Naive B cell (primary cell): Measurements from ENCODE around the gene LDLRAD3. TPM values are rescaled to one million over a fixed set of nuclear protein-coding genes. Genes with fewer than 3 reads are reported as not detected.
"Not testable (repeated sequence)": the region's sequence is repeated elsewhere in the genome, so short reads cannot be mapped to it uniquely, and the experiment has no call there.

ENCODE experiments used
- ATAC-seq, 2 donors: fragments of 150-1000 bp; cut with Tn5 transposase; 2 replicates each; pipeline ENCODE4 v1.10.0; 2021; ENCODE audit warnings: low read depth in 2 of 2, mild to moderate bottlenecking in 2 of 2, moderate library complexity in 2 of 2
- DNase-seq: peaks from one replicate; pipeline ENCODE4 v3.0.0; 2022
- H3K27ac Mint-ChIP-seq, 6 donors: one replicate each; pipeline ENCODE4 v1.8.0; 2020 to 2022; ENCODE audit warnings: mild to moderate bottlenecking in 6 of 6, mixed read lengths in 6 of 6, moderate library complexity in 5 of 6, inconsistent platforms in 2 of 6
- H3K27me3 Mint-ChIP-seq, 3 donors: one replicate each; pipeline ENCODE4 v1.8.0; 2021 to 2022; ENCODE audit warnings: mixed read lengths in 3 of 3, mild to moderate bottlenecking in 1 of 3
- H3K36me3 Mint-ChIP-seq, 2 donors: one replicate each; pipeline ENCODE4 v1.8.0; 2020 to 2022; ENCODE audit warnings: mixed read lengths in 2 of 2, inconsistent platforms in 1 of 2, mild to moderate bottlenecking in 1 of 2
- H3K4me1 Mint-ChIP-seq, 3 donors: one replicate each; pipeline ENCODE4 v1.8.0; 2020 to 2022; ENCODE audit warnings: mixed read lengths in 3 of 3, inconsistent platforms in 1 of 3, mild to moderate bottlenecking in 1 of 3, moderate library complexity in 1 of 3
- H3K4me3 Mint-ChIP-seq, 8 donors: one replicate each; pipeline ENCODE4 v1.8.0; 2020 to 2022; ENCODE audit warnings: mild to moderate bottlenecking in 8 of 8, mixed read lengths in 8 of 8, moderate library complexity in 8 of 8, inconsistent platforms in 2 of 8
- H3K9me3 Mint-ChIP-seq, 7 donors: one replicate each; pipeline ENCODE4 v1.8.0; 2020 to 2022; ENCODE audit warnings: mixed read lengths in 7 of 7, mild to moderate bottlenecking in 5 of 7, inconsistent platforms in 2 of 7, moderate library complexity in 1 of 7
- polyA plus RNA-seq, 6 donors: library from polyadenylated mRNA; unstranded; fragments of 300-500 nt; fragmentation: Illumina TruSeq; gene quantifications; one replicate each; pipeline ENCODE4 v1.2.3, GENCODE V29; 2021; ENCODE audit warnings: low read depth in 6 of 6

The LDLRAD3 gene
- polyA plus RNA-seq, result under 1 TPM in 2 of 6 donors, not detected in 4; 0.17 to 0.27 TPM

DNA sequence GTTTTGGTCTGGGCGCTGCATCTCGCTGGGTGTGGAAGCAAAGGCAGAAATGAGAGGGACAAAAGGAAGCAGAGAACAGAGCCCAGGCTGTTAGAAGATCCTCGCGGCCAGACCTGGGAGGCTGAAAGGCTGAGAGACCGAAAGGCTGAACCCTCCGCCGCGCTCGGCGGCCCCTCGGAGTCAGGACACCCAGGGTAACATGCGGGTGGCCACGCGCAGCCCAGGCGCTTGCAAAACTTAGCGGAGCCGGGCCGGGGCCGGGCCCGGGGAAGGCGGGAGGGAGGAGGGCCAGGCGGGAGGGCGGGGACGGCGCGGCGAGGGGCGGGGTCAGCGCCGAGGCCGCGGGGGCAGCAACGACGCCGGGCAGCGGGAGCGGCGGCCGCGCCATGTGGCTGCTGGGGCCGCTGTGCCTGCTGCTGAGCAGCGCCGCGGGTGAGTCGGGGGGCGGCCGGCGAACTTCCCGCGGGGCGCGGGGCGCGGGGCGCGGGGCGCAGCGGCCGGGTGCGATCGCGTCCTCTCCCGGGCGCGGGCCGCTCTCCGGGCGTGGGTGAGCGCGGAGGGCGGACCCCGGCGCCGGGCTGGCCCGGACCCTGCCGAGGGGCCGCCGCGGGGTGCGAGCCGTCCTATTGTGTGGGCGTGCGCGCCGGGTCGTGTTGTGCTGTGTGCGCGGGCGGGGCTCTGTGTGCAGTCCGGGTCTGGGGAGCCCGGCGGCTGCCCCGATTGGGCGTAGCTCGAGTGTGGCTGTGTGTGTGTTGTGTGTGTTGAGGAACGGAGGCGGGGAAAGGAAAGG is at the start of gene LDLRAD3:
Gene LDLRAD3, plus strand, starts transcription at position 350 of the 790 bp plus-strand sequence. Its CDS starts 37 bp downstream, at position 387.
- Mint-ChIP-seq H3K9me3 (no peaks in the 10 kb centered on the region), H3K27ac (peak within 1 kb of the TSS in 2 of 6 donors; percentile 65 to 69), H3K27me3 (peaks cover 60 to 63% (median 61%) of the 10 kb centered on the region in 3 donors), H3K4me1 (peaks cover 4 to 19% (median 11%) of the 10 kb centered on the region in 3 donors), H3K36me3 (peaks cover 0 to 8% of the 10 kb centered on the region in 2 donors), H3K4me3 (peak within 1 kb of the TSS; percentile 81 to 94 (median 90))
- DNase-seq (peak; percentile 1), ATAC-seq (peak; percentile 47 to 66)

DNA sequence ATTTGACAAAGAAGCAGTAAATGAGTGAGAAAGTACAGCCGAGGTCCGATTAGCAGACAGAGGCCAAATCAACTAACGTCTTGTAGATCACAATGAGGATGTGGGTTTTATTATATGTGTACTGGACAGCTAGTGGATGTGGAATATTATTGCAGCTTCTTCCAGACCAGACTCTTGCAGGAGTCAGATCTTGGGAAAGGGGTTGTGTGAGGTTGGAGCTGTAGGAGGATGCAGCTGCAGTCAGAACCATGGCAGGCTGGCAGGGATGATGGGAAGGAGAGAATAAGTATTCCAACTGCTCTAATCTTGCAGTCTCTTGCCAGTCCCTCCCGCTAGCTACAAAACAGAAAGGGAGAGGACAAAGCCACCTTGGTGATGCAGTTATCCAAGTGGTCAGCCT is 46.8 kb upstream of the LDLRAD3 start:
- Mint-ChIP-seq H3K4me1 (no peaks in the 10 kb centered on the region), H3K9me3 (peaks cover 0 to 28% (median 7%) of the 10 kb centered on the region in 7 donors)

DNA sequence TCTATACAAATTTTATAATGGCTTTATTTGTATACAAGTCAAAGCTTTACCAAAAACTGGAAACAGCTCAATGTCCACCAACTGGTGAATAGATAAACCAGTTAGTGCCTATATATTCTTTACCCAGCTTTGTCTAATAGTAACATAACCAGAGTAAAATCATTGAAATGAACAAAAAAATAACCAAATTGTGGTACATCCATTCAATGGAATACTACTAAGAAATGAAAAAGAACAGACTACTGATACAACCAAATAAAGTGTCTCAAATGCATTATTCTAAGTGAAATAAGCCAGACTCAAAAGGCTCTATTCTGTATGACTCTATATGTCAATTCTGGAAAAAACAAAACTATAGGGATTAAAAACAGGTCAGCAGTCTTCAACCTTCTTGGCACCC is 40.9 kb upstream of the LDLRAD3 start:
- DNase-seq (no peak), ATAC-seq (no peak)
- H3K27me3 Mint-ChIP-seq, result peaks cover 0 to 21% (median 7%) of the 10 kb centered on the region in 3 donors
- no peaks in the 10 kb centered on the region for H3K4me1 Mint-ChIP-seq
- peaks cover 10 to 67% (median 32%) of the 10 kb centered on the region in 7 donors for H3K9me3 Mint-ChIP-seq
- peaks cover 0 to 13% of the 10 kb centered on the region in 2 donors for H3K36me3 Mint-ChIP-seq
- H3K27ac Mint-ChIP-seq, result no peak overlapping the region
- H3K4me3 Mint-ChIP-seq, result no peak overlapping the region

More for the DNA sequence above, 46.8 kb upstream of the LDLRAD3 start:
- Mint-ChIP-seq H3K27me3 (peaks cover 13 to 22% (median 17%) of the 10 kb centered on the region in 3 donors), H3K27ac (no peak overlapping the region), H3K4me3 (no peak overlapping the region), H3K36me3 (peaks cover 0 to 9% of the 10 kb centered on the region in 2 donors)
- no peak for ATAC-seq
- no peak for DNase-seq

DNA sequence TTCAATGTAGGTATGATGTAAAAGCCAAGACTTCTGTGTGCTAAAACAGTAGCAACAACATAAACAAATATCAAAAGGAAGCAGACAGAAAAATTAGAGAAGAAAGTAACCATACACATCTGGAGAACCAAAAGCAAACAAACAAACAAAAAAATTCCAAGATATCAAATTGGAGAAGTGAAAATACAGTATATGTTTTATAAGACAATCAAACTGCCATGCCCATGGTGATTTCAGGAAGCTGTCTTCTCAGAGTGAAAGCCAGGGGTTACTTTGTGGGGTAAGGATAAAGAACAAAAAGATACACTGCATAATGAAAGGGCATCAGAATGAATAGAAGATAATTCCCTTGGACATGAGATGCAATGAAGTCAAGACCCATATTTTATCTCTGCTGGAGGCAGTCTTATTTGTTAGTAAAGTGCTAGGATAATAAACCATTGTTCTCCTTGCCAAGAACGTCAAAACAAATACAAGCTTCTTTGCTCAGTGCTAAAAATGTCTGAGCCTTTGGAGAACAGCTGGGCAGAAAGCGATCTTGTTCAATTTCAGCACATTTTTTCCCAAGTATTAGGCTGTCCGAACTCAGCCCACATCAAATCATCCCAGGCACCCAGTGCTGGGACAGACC is 38.1 kb upstream of the LDLRAD3 start:
- Mint-ChIP-seq H3K36me3 (peaks cover 0 to 9% of the 10 kb centered on the region in 2 donors), H3K4me3 (no peak overlapping the region), H3K4me1 (no peaks in the 10 kb centered on the region), H3K27ac (no peak overlapping the region), H3K27me3 (peaks cover 8 to 17% (median 10%) of the 10 kb centered on the region in 3 donors), H3K9me3 (peaks cover 10 to 51% (median 30%) of the 10 kb centered on the region in 7 donors)
- ATAC-seq (no peak), DNase-seq (no peak)

DNA sequence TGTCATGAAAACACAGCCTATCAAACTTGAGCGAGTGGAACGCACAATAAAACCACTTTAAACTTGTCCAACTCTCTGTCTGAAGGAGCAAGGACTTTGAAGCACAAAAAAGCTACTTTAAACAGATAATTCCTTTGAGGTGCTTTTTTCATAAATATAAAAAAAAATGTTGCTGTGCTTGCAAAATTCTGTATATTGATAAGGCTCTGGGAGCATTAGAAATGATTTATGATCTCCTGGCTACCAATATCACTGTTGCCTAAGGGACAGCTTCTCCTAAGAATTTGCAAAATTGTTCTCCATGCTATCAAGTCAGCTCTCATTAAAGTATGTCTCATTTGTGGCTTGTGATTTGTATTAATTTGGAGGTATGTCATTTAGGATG is 37.6 kb upstream of the LDLRAD3 start:
- peaks cover 0 to 9% of the 10 kb centered on the region in 2 donors for H3K36me3 Mint-ChIP-seq
- no peaks in the 10 kb centered on the region for H3K4me1 Mint-ChIP-seq
- ATAC-seq (no peak), DNase-seq (no peak)
- peaks cover 8 to 17% (median 14%) of the 10 kb centered on the region in 3 donors for H3K27me3 Mint-ChIP-seq
- no peak overlapping the region for H3K27ac Mint-ChIP-seq
- H3K9me3 Mint-ChIP-seq, result peaks cover 7 to 46% (median 30%) of the 10 kb centered on the region in 7 donors
- no peak overlapping the region for H3K4me3 Mint-ChIP-seq

- Mint-ChIP-seq H3K27me3 (peaks cover 8 to 17% (median 16%) of the 10 kb centered on the region in 3 donors), H3K27ac (no peak overlapping the region), H3K9me3 (peaks cover 4 to 42% (median 28%) of the 10 kb centered on the region in 7 donors), H3K4me1 (no peaks in the 10 kb centered on the region), H3K4me3 (no peak overlapping the region), H3K36me3 (peaks cover 0 to 8% of the 10 kb centered on the region in 2 donors)
- no peak for DNase-seq
- no peak for ATAC-seq
These were observed 37.2 kb upstream of the LDLRAD3 start for GRCh38 chr11:35906681-35907080.

GRCh38 chr11:35907648-35908431 is 36.0 kb upstream of the LDLRAD3 start:
- ATAC-seq (no peak), DNase-seq (no peak)
- peaks cover 8 to 17% (median 16%) of the 10 kb centered on the region in 3 donors for H3K27me3 Mint-ChIP-seq
- peaks cover 4 to 30% (median 17%) of the 10 kb centered on the region in 7 donors for H3K9me3 Mint-ChIP-seq
- H3K36me3 Mint-ChIP-seq, result peaks cover 0 to 4% of the 10 kb centered on the region in 2 donors
- H3K4me1 Mint-ChIP-seq, result no peaks in the 10 kb centered on the region
- no peak overlapping the region for H3K4me3 Mint-ChIP-seq
- no peak overlapping the region for H3K27ac Mint-ChIP-seq

GRCh38 chr11:35908432-35908771 is 35.5 kb upstream of the LDLRAD3 start:
- H3K4me1 Mint-ChIP-seq, H3K4me3 Mint-ChIP-seq, H3K36me3 Mint-ChIP-seq, DNase-seq, ATAC-seq: not testable (repeated sequence)
- peaks cover 8 to 20% (median 14%) of the 10 kb centered on the region in 3 donors for H3K27me3 Mint-ChIP-seq
- H3K27ac Mint-ChIP-seq, result peak overlapping the region in 1 of 6 donors; percentile 11
- peaks cover 4 to 25% (median 12%) of the 10 kb centered on the region in 7 donors for H3K9me3 Mint-ChIP-seq

- Mint-ChIP-seq H3K9me3 (peaks cover 4 to 15% (median 6%) of the 10 kb centered on the region in 7 donors), H3K27ac (no peak overlapping the region), H3K4me3 (no peak overlapping the region), H3K27me3 (peaks cover 12 to 25% (median 15%) of the 10 kb centered on the region in 3 donors), H3K4me1 (no peaks in the 10 kb centered on the region), H3K36me3 (no peaks in the 10 kb centered on the region)
- ATAC-seq, result no peak
- DNase-seq, result no peak
These were observed 34.2 kb upstream of the LDLRAD3 start for GRCh38 chr11:35909511-35910265.

DNA sequence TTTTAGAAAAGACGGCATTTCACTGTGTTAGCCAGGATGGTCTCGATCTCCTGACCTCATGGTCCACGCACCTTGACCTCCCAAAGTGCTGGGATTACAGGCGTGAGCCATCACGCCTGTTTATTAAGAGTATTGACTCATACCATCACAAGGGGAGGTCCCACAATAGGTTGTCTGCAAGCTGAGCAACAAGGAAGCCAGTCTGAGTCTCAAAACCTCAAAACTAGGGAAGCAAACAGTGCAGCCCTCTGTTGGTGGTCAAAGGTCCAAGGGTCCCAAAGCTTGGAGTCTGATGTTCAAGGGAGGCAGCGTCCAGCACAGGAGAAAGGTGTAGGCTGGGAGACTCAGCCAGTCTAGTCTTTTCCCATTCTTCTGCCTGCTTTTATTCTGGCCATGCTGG is 32.8 kb upstream of the LDLRAD3 start:
- DNase-seq (no peak), ATAC-seq (no peak)
- H3K9me3 Mint-ChIP-seq, result peaks cover 4 to 10% (median 6%) of the 10 kb centered on the region in 7 donors
- H3K36me3 Mint-ChIP-seq, result no peaks in the 10 kb centered on the region
- peaks cover 9 to 25% (median 15%) of the 10 kb centered on the region in 3 donors for H3K27me3 Mint-ChIP-seq
- no peaks in the 10 kb centered on the region for H3K4me1 Mint-ChIP-seq
- H3K4me3 Mint-ChIP-seq, result no peak overlapping the region
- H3K27ac Mint-ChIP-seq, result no peak overlapping the region

GRCh38 chr11:35911616-35912165 is 32.2 kb upstream of the LDLRAD3 start:
- peaks cover under 1 to 8% (median 4%) of the 10 kb centered on the region in 7 donors for H3K9me3 Mint-ChIP-seq
- peaks cover 13 to 25% (median 22%) of the 10 kb centered on the region in 3 donors for H3K27me3 Mint-ChIP-seq
- H3K27ac Mint-ChIP-seq, result no peak overlapping the region
- no peak for ATAC-seq
- no peak overlapping the region for H3K4me3 Mint-ChIP-seq
- H3K36me3 Mint-ChIP-seq, result no peaks in the 10 kb centered on the region
- H3K4me1 Mint-ChIP-seq, result no peaks in the 10 kb centered on the region
- DNase-seq, result no peak

DNA sequence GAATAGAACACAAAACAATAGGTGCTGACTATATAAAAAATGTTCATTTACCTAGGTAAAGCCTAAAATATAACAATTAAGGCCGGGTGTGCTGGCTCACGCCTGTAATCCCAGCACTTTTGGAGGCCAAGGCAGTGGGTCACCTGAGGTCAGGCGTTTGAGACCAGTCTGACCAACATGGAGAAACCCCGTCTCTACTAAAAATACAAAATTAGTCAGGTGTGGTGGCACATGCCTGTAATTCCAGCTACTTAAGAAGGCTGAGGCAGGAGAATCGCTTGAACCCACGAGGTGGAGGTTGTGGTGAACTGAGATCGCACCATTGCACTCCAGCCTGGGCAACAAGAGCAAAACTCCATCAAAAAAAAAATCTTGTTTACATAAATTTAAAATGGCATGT is 31.4 kb upstream of the LDLRAD3 start:
- not testable (repeated sequence) for H3K27ac Mint-ChIP-seq, H3K4me3 Mint-ChIP-seq

More for the DNA sequence above, 31.4 kb upstream of the LDLRAD3 start:
- peaks cover 13 to 25% (median 22%) of the 10 kb centered on the region in 3 donors for H3K27me3 Mint-ChIP-seq
- H3K9me3 Mint-ChIP-seq, H3K36me3 Mint-ChIP-seq, ATAC-seq, H3K4me1 Mint-ChIP-seq, DNase-seq: not testable (repeated sequence)
